ENCODE data around the gene PRKD2. TPM values are rescaled to one million over a fixed set of nuclear protein-coding genes. Genes with fewer than 3 reads are reported as not detected.
A peak's percentile ranks its signal among the peaks of the same experiment; 100 is the strongest.

PRKD2 gene
- total and polyA plus RNA-seq, 10 donors: 63.4 to 132 (median 110) TPM

DNA sequence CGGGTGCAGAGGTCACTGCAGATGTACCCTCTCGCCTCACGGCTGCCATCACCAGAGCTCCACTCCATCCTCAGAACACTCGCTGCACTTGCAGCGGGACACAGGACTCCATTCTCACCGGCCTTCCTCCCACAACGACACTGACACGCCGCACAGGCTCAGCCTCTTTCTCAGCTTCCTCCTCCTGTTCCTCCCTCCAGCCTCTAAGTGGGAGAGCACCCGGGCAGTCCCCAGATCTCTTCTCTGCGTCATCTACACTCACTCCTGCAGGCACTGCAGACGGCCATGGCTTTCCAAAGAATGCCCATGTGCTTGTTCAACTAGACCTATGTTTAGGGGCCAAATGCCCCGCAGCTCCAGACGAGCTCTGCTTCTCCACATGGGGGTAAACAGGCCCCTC lies 14.7 kb upstream of the PRKD2 start:
- Histone ChIP-seq H3K4me1 (peaks cover 37 to 100% (median 91%) of the 10 kb centered on the region in 6 donors), H3K27me3 (replicated peaks in 1 of 7) (no peaks in the 10 kb centered on the region), H3K36me3 (peaks cover 0 to 100% (median 81%) of the 10 kb centered on the region in 6 donors), H3K9me3 (no peaks in the 10 kb centered on the region), H3K4me3 (peak overlapping the region in 4 of 8 donors; percentile 6 to 50 (median 16)), H3K27ac (peak overlapping the region; percentile 29 to 93 (median 74))
- peak; percentile 82 for DNase-seq
- WGBS, 5 donors: 40 to 47% (median 44%) methylated on average over 11 to 14 of the region's 14 CpGs
- intact Hi-C loops (cut with DNase I; ENCODE audit: low total_unique reads): no loop called here
- no peak for TF ChIP-seq POLR2AphosphoS5 (IDR thresholded peaks at IDR 0.05)
- TF ChIP-seq, protein P1, sequence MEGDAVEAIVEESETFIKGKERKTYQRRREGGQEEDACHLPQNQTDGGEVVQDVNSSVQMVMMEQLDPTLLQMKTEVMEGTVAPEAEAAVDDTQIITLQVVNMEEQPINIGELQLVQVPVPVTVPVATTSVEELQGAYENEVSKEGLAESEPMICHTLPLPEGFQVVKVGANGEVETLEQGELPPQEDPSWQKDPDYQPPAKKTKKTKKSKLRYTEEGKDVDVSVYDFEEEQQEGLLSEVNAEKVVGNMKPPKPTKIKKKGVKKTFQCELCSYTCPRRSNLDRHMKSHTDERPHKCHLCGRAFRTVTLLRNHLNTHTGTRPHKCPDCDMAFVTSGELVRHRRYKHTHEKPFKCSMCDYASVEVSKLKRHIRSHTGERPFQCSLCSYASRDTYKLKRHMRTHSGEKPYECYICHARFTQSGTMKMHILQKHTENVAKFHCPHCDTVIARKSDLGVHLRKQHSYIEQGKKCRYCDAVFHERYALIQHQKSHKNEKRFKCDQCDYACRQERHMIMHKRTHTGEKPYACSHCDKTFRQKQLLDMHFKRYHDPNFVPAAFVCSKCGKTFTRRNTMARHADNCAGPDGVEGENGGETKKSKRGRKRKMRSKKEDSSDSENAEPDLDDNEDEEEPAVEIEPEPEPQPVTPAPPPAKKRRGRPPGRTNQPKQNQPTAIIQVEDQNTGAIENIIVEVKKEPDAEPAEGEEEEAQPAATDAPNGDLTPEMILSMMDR (IDR thresholded peaks at IDR 0.05 in 8 of 11, conservative IDR thresholded peaks at IDR 0.05 in 3 of 11): no peak
- TF ChIP-seq POLR2A (IDR thresholded peaks at IDR 0.05): no peak

DNA sequence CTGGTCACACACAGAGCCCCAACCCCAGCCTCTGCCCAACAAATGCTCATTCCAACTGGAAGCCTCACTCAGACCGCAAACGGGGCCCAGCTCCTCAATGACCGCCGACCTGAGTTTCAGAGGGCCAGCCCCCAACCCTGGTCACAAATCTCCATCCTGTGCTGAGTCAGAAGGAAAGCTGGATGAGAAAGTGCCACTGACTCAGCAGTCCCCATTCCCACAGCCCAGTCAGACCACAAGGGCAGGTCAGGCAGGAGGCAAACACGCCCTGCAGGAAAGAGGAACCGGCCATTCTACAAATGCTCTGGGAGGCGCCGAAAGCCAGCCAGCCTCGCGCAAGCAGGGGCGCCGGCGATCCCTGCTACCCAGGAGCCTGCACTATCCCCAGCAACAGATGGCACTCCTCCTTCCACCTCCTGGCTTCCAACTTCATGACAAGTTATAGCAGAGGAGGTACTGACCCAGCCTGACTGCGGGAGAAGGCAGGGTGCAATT lies 14.1 kb upstream of the PRKD2 start:
- H3K27ac ChIP-seq: peak overlapping the region; percentile 29 to 93 (median 74)
- H3K36me3 ChIP-seq: peaks cover 0 to 100% (median 81%) of the 10 kb centered on the region in 6 donors
- DNase-seq: peak; percentile 90
- intact Hi-C loops (cut with DNase I; ENCODE audit: low total_unique reads): no loop called here
- 29 to 54% (median 33%) methylated on average over 14 of the region's 14 CpGs for WGBS, 5 donors
- H3K4me1 ChIP-seq: peaks cover 38 to 100% (median 91%) of the 10 kb centered on the region in 6 donors
- no peak for TF ChIP-seq POLR2A (IDR thresholded peaks at IDR 0.05)
- TF ChIP-seq, protein P1 (IDR thresholded peaks at IDR 0.05 in 8 of 11, conservative IDR thresholded peaks at IDR 0.05 in 3 of 11): peak in 1 of 11 experiments; percentile 16
- TF ChIP-seq POLR2AphosphoS5 (IDR thresholded peaks at IDR 0.05): peak; percentile 77 to 83 (median 81)
- H3K27me3 ChIP-seq (replicated peaks in 1 of 7): no peaks in the 10 kb centered on the region
- peak overlapping the region in 4 of 8 donors; percentile 6 to 50 (median 16) for H3K4me3 ChIP-seq
- H3K9me3 ChIP-seq: no peaks in the 10 kb centered on the region

DNA sequence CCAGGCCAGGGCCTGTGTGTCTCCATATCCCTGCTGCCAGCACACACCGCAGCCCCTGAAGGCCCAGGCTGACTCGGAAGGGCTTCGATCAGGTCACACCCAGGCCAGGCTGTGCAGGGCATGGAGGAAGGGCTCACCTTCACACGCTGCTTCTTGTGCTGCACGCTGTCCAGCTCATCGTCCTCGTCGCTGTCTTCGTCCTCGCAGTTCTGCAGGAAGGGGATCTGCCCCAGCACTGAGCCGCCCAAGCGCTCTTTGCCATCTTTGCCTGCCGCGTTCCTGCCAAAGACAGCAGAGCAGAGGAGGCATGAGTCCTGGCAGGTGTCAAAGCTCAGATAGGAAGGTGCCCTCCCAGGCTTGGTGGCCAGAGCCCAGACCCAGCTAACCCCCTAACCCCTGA lies 13.7 kb upstream of the PRKD2 start:
- Histone ChIP-seq H3K9me3 (no peaks in the 10 kb centered on the region), H3K27ac (peak overlapping the region; percentile 29 to 93 (median 74)), H3K4me3 (peak overlapping the region in 1 of 8 donors; percentile 50), H3K4me1 (peaks cover 38 to 100% (median 89%) of the 10 kb centered on the region in 6 donors), H3K36me3 (peaks cover 0 to 100% (median 82%) of the 10 kb centered on the region in 6 donors), H3K27me3 (replicated peaks in 1 of 7) (no peaks in the 10 kb centered on the region)
- intact Hi-C loops (cut with DNase I; ENCODE audit: low total_unique reads): no loop called here
- 78 to 91% (median 90%) methylated on average over 13 to 14 of the region's 14 CpGs for WGBS, 5 donors
- TF ChIP-seq POLR2A (IDR thresholded peaks at IDR 0.05) (no peak), POLR2AphosphoS5 (IDR thresholded peaks at IDR 0.05) (no peak)
- TF ChIP-seq, protein P1 (IDR thresholded peaks at IDR 0.05 in 8 of 11, conservative IDR thresholded peaks at IDR 0.05 in 3 of 11): no peak
- DNase-seq: peak; percentile 79

DNA sequence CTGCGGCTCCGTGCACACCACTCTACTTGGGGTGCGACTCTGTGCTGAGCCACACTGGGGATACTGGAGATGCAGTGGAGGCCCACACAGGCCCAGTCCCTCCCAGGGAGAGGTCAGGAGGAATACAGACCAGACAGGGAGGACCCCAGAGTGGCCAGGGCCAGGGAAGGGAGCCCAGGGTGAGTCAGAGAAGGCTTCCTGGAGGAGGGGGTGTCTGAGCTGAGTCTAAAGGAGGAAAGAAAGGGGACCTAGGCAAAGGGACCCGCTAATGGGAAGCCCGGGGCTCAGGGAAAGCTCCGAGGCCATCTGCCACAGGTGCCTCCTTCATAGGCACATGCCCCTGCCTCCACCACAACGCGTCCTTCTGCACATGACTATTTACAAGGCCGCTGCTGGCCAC lies 13.3 kb upstream of the PRKD2 start:
- Histone ChIP-seq H3K9me3 (no peaks in the 10 kb centered on the region), H3K27me3 (replicated peaks in 1 of 7) (no peaks in the 10 kb centered on the region), H3K4me3 (no peak overlapping the region), H3K27ac (peak overlapping the region in 5 of 8 donors; percentile 37 to 93 (median 86)), H3K4me1 (peaks cover 38 to 100% (median 89%) of the 10 kb centered on the region in 6 donors), H3K36me3 (peaks cover 0 to 100% (median 82%) of the 10 kb centered on the region in 6 donors)
- TF ChIP-seq POLR2AphosphoS5 (IDR thresholded peaks at IDR 0.05): peak in 1 of 3 donors; percentile 26
- no peak for TF ChIP-seq POLR2A (IDR thresholded peaks at IDR 0.05)
- 81 to 89% (median 83%) methylated on average over 6 to 9 of the region's 9 CpGs for WGBS, 5 donors
- DNase-seq: peak; percentile 72
- intact Hi-C loops (cut with DNase I; ENCODE audit: low total_unique reads): no loop called here

All from spleen (tissue), 11 donors.